8988T (cell line): Measurements from ENCODE around the gene LRMDA.
"Not testable (repeated sequence)": the region's sequence is repeated elsewhere in the genome, so short reads cannot be mapped to it uniquely, and the experiment has no call there.

Experiments used
- DNase-seq: peaks from one replicate; pipeline ENCODE4 v3.0.0; 2011

LRMDA gene

DNA sequence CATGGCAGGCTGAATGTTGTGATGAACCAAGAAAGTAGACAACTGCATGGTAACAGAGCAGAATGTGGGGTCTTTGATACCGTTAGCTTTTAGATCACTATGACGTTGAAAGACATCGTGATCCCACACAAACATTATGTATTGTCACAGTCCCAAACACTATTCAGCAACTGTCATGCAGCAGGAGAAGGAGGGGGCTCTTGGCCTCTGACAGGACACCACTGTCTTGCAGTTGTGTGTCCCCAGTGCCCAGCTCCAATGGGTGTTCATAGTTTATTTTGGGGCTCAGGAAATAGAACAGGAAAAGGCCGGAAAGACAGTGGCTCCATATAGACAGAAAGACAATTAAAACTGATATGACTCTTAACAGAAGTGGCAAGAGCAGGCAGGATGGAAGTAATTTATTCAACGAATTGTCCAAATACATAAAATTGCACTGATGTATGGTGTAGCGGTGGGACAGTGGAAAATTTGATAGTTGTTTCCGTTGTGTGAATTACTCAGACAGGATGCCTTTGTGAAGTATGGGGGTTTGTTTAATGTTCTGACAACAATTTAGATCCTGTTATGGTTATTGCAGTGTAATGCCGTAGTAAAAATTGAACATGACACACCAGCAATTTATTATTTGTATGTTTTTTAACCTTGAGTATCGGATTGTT, 292.0 kb downstream of the LRMDA start:
- no peak for DNase-seq

GRCh38 chr10:75724047-75724446, 292.6 kb downstream of the LRMDA start:
- DNase-seq = no peak

DNA sequence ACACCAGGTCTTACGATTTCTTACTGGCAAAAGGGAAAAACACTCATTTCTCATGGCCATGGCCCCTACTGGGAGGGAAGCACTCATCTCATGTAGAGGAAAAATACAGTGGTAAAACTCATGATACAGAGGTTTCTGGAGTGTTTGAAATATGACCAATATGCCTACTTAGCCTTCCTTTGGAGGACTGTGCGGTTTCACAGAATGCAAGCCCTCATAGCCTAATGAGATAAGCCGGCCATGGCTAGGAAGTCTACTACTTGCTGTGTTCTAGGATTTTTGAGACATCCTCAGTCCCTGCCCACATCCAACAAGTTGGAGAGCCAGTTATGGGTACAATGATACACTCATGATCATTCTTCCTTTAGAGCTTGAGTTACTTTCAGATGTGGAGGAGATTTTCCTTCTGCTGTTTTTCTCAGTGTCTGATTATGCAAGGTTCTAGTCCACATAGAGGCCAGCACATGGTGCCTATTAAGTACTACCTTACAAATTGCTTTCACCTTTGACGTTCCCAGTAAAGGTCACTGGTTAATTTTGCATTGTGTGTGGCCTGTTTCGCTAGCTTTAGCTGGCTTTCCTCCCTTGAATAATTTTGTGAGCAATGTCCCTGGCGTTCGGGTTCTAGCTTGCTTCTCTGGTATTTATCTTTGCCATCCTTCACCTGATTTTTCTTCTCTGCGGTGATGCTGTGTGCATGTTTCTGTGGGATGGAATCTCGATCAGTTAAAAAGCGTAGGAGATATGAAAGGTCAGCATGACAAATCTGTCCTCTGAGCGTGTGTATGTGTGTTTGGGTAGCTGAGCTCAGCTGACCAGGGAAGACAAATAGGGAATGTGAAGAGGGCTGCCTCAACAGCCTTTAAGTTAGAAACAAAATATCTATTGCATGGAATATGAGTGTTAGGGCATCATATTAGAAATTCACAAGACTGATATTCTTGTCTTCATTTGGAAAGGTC, 295.4 kb downstream of the LRMDA start:
- no peak for DNase-seq

GRCh38 chr10:75730847-75731246, 299.4 kb downstream of the LRMDA start:
- no peak for DNase-seq

- no peak for DNase-seq
These were observed 301.9 kb downstream of the LRMDA start for GRCh38 chr10:75733135-75733890.

DNA sequence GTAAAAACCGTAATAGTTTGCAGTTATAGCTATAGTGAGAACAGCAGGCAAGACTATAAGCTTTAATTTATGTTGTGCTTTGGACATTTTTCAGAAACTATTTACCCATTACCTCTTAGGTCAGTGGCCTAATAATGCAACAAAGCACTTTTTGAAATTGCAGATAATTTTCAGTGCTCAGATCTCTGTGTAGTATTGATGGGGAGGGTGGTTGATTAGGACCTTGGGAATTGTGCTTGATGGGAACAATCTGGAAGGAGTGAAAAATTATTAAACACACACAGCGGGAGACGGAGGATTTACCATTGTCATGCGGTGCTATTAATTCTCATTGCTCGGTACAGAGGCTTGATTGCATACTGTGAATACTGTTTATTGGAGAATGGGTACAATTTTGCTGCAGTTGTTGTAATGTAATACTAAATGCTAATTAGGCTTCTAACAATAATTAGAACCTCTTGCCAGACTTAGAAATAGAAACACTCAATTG, 304.8 kb downstream of the LRMDA start:
- no peak for DNase-seq

- DNase-seq = no peak
These were observed 305.6 kb downstream of the LRMDA start for GRCh38 chr10:75736889-75737579.

DNA sequence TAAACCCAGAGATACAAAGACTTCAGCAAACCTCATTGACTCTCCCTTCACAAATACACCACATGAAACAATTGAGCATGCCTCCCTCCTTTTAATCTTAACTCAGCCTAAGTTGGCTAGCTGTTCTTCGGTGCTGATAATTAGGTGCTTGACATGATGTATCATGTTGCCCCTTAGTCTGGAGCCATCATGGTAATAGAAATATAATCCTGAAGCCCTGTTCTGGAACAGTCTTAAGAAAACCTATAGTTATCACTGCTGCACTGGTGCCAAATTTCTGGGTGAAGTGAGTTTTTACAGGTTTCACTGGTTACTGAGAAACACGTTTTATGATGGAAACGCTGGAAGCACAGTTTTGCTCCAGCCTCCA, 306.1 kb downstream of the LRMDA start:
- DNase-seq = no peak

DNA sequence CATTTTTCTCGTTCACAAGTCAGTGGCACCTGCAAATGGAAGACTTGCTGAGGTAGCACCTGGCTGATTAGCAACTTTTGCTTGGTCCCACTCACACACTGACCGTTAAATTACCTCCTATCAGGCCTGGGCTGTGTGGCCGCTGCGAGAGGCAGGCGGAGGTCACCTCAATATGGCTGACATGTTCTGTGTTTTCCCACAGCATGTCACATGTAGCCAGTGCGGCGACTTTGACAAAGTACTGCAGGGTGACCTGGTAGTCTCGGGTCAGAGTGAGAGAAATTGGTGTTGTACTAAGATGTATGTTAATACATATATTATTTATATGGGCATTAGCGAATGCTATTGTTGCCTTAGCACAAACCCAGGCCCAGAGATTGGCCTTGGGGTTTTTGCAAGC, 307.5 kb downstream of the LRMDA start:
- DNase-seq = no peak

GRCh38 chr10:75739414-75740143, 308.2 kb downstream of the LRMDA start:
- no peak for DNase-seq

GRCh38 chr10:75740541-75740940, 309.1 kb downstream of the LRMDA start:
- DNase-seq = no peak

GRCh38 chr10:75742355-75742754, 310.9 kb downstream of the LRMDA start:
- DNase-seq = no peak

GRCh38 chr10:75743291-75743778, 311.9 kb downstream of the LRMDA start:
- DNase-seq = no peak

- DNase-seq = no peak
These were observed 312.8 kb downstream of the LRMDA start for GRCh38 chr10:75744261-75744660.

DNA sequence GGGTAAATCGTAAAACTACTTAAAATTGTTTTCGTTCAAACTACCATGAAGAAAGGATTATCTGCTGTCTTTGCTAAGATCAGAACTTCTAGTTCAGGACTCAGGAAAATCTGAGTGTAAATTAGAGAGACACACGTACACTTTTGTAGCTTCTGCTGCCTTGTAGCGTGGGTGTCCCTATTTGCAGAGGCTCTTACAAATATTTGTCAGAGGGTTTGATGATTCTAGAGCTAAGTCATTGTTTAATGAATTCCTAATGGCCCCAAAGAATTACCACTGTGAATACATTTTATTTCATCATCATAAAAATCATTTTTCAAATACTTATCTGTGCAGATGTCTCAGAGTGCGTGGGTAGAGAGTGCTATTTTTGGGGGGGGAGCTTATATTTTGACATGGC, 314.9 kb downstream of the LRMDA start:
- no peak for DNase-seq

GRCh38 chr10:75750093-75750875, 318.9 kb downstream of the LRMDA start:
- not testable (repeated sequence) for DNase-seq

DNA sequence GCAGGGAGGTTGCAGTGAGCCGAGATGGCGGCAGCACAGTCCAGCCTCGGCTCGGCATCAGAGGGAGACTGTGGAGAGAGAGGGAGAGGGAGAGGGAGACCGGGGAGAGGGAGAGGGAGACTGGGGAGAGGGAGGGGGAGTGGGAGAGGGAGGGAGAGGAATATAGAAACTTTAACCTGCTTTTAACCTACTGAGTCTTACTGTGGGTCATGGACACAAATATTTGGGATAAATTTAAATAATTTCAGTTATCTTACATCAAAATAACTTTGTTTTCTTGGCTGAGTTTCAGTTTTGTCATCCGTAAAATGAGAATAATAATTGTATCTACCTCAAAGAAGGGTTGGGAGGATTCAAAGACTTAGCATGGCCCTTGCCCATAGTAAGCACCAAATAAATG, 319.8 kb downstream of the LRMDA start:
- no peak for DNase-seq

GRCh38 chr10:75753621-75754020, 322.2 kb downstream of the LRMDA start:
- no peak for DNase-seq

- DNase-seq = no peak
These were observed 322.8 kb downstream of the LRMDA start for GRCh38 chr10:75754096-75754831.

GRCh38 chr10:75755528-75755927, 324.1 kb downstream of the LRMDA start:
- no peak for DNase-seq
